Measurements from ENCODE around the gene UACA. TPM values are rescaled to one million over a fixed set of nuclear protein-coding genes. Genes with fewer than 3 reads are reported as not detected.

UACA gene
- total RNA-seq, 1 experiment from 2014 or later, result 24.4 TPM

- in situ Hi-C loops (cut with HindIII; ENCODE audit: low pct_unique_long_range_greater_than_20kb, low sequenced_read_pairs), result no loop called here
- DNase-seq (ENCODE audit: low read depth, low spot score), result peak; percentile 68
Measured at GRCh38 chr15:70722266-70723121, 40.9 kb downstream of the UACA start.

- DNase-seq (ENCODE audit: low read depth, low spot score), result peak; percentile 37
- in situ Hi-C loops (cut with HindIII; ENCODE audit: low pct_unique_long_range_greater_than_20kb, low sequenced_read_pairs), result no loop called here
Measured at GRCh38 chr15:70720228-70721016, 42.9 kb downstream of the UACA start.

- peak; percentile 52 for DNase-seq (ENCODE audit: low read depth, low spot score)
- in situ Hi-C loops (cut with HindIII; ENCODE audit: low pct_unique_long_range_greater_than_20kb, low sequenced_read_pairs), result no loop called here
Measured at GRCh38 chr15:70717237-70717793, 46.0 kb downstream of the UACA start.

- peak; percentile 22 for DNase-seq (ENCODE audit: low read depth, low spot score)
- in situ Hi-C loops (cut with HindIII; ENCODE audit: low pct_unique_long_range_greater_than_20kb, low sequenced_read_pairs), result no loop called here
Measured at GRCh38 chr15:70715840-70716485, 47.4 kb downstream of the UACA start.

GRCh38 chr15:70714565-70714964 is 48.8 kb downstream of the UACA start:
- in situ Hi-C loops (cut with HindIII; ENCODE audit: low pct_unique_long_range_greater_than_20kb, low sequenced_read_pairs), result no loop called here
- no peak for DNase-seq (ENCODE audit: low read depth, low spot score)

- DNase-seq (ENCODE audit: low read depth, low spot score), result no peak
- in situ Hi-C loops (cut with HindIII; ENCODE audit: low pct_unique_long_range_greater_than_20kb, low sequenced_read_pairs), result no loop called here
Measured at GRCh38 chr15:70714015-70714414, 49.3 kb downstream of the UACA start.

- no peak for DNase-seq (ENCODE audit: low read depth, low spot score)
- in situ Hi-C loops (cut with HindIII; ENCODE audit: low pct_unique_long_range_greater_than_20kb, low sequenced_read_pairs), result no loop called here
Measured at GRCh38 chr15:70712271-70712670, 51.1 kb downstream of the UACA start.

GRCh38 chr15:70710714-70711113 is 52.6 kb downstream of the UACA start:
- in situ Hi-C loops (cut with HindIII; ENCODE audit: low pct_unique_long_range_greater_than_20kb, low sequenced_read_pairs), result no loop called here

GRCh38 chr15:70708839-70709238 is 54.5 kb downstream of the UACA start:
- DNase-seq (ENCODE audit: low read depth, low spot score), result no peak
- in situ Hi-C loops (cut with HindIII; ENCODE audit: low pct_unique_long_range_greater_than_20kb, low sequenced_read_pairs), result no loop called here

More at GRCh38 chr15:70710714-70711113, 52.6 kb downstream of the UACA start:
- no peak for DNase-seq (ENCODE audit: low read depth, low spot score)

GRCh38 chr15:70707686-70708300 is 55.6 kb downstream of the UACA start:
- in situ Hi-C loops (cut with HindIII; ENCODE audit: low pct_unique_long_range_greater_than_20kb, low sequenced_read_pairs), result no loop called here
- no peak for DNase-seq (ENCODE audit: low read depth, low spot score)

GRCh38 chr15:70704731-70705130 is 58.6 kb downstream of the UACA start:
- DNase-seq (ENCODE audit: low read depth, low spot score), result no peak
- in situ Hi-C loops (cut with HindIII; ENCODE audit: low pct_unique_long_range_greater_than_20kb, low sequenced_read_pairs), result no loop called here

GRCh38 chr15:70704166-70704565 is 59.2 kb downstream of the UACA start:
- in situ Hi-C loops (cut with HindIII; ENCODE audit: low pct_unique_long_range_greater_than_20kb, low sequenced_read_pairs), result no loop called here
- no peak for DNase-seq (ENCODE audit: low read depth, low spot score)

GRCh38 chr15:70703096-70703878 is 60.1 kb downstream of the UACA start:
- in situ Hi-C loops (cut with HindIII; ENCODE audit: low pct_unique_long_range_greater_than_20kb, low sequenced_read_pairs), result no loop called here
- DNase-seq (ENCODE audit: low read depth, low spot score), result no peak

- in situ Hi-C loops (cut with HindIII; ENCODE audit: low pct_unique_long_range_greater_than_20kb, low sequenced_read_pairs), result no loop called here
- DNase-seq (ENCODE audit: low read depth, low spot score), result no peak
Measured at GRCh38 chr15:70702584-70702983, 60.8 kb downstream of the UACA start.

- peak; percentile 83 for DNase-seq (ENCODE audit: low read depth, low spot score)
- in situ Hi-C loops (cut with HindIII; ENCODE audit: low pct_unique_long_range_greater_than_20kb, low sequenced_read_pairs), result no loop called here
Measured at GRCh38 chr15:70701891-70702568, 61.3 kb downstream of the UACA start.

GRCh38 chr15:70701171-70701570 is 62.2 kb downstream of the UACA start:
- in situ Hi-C loops (cut with HindIII; ENCODE audit: low pct_unique_long_range_greater_than_20kb, low sequenced_read_pairs), result no loop called here
- no peak for DNase-seq (ENCODE audit: low read depth, low spot score)

All from SK-MEL-5 (cell line).